ENCODE results near the gene NDUFA8.

The NDUFA8 gene

DNA sequence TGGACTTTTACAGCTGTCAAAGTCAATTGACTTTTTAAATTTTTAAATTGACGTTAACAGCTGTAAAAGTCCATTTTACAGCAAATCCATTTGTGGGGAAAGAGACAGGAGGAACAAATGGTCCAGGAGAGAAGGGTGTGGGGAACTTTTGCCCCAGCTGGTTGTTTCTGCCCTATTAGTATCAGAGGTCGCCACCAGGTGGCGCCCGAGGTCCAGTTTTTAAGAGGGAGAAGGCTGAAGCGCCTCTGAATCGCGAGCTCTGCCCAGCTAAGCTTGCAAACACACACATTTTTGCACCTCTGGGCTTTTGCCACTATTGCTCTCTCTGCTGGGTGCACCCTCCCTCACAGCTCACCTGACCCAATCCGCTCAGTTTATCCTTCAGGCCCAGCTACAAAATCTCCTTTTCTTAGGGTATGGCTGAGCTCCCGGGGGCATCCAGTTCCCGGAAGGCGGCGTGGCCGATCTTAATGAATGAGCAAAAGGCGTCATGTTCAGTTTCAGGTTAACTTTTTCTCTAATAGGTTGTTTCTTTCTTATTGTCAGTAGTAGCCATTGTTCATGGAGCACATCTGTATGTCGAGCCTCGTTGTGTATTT lies 60.2 kb downstream of the NDUFA8 start:
- DNase-seq (ENCODE audit: low read depth in 3 of 3): peak; percentile 58 to 68 (median 62)

DNA sequence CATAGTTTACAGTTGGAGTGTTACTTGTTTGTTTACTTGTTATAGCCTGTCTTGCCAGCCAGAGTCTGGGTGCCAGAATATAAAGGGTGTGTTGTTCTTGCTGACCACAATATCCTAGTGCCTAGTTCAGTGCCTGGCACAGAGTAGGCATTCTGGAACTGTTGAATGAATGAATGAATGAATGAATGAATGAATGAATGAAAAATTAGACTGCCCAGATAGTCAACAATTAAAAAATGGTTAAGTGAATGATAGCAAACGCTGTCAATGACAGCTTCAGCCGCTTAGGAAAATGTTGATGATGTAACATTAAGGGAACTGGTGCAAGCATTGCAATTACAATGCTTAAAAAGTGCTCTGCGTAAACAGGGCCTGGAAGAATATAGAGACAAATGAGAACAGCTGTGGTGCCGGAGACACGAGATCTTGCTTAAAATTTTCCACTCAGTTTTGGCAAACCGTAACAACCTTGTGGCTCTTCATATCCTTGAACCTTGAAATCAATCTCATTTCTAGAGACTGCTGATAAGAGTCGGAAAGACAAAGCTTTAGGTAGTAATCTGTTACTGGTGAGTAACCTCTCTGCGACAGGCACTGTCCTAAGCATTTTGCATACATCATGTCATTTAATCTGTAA lies 61.8 kb downstream of the NDUFA8 start:
- no peak for DNase-seq (ENCODE audit: low read depth in 3 of 3)

DNA sequence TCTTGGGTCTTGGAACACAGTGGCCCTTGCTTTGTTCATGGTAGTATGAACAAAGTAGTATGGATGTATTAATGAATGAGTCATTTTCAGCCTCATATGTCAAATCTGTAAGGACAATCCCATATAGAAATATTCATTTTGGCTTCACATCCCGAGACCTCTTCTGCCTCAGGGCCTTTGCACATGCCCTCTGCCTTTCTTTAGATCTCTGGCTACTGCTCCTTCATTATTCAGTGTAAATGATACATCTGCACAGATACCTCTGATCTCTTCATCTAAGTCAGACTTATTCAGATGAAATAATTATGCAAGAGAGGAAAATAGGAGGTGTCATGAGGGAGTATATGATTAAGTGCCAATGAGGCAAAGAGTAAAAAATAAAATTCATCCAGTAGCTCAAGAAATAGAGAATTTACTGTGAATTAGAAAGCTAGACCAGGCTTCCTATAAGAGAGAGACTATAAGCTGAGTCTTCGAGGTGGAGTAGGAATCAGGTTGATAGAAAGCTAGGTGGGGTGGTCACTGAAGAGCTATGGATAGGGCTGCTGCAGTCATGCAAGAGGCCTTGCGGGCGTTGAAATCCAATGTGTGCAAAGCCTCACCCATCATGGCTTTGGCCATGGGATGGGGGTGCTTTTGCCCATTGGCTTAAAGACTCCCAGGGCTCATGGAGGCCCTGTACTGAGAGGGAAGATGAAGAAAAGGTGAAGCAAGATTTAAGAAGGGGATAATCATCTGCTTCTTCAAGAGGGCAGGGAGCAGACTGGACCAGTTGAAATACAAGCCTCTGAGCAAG lies 62.8 kb downstream of the NDUFA8 start:
- DNase-seq (ENCODE audit: low read depth in 3 of 3): no peak

DNA sequence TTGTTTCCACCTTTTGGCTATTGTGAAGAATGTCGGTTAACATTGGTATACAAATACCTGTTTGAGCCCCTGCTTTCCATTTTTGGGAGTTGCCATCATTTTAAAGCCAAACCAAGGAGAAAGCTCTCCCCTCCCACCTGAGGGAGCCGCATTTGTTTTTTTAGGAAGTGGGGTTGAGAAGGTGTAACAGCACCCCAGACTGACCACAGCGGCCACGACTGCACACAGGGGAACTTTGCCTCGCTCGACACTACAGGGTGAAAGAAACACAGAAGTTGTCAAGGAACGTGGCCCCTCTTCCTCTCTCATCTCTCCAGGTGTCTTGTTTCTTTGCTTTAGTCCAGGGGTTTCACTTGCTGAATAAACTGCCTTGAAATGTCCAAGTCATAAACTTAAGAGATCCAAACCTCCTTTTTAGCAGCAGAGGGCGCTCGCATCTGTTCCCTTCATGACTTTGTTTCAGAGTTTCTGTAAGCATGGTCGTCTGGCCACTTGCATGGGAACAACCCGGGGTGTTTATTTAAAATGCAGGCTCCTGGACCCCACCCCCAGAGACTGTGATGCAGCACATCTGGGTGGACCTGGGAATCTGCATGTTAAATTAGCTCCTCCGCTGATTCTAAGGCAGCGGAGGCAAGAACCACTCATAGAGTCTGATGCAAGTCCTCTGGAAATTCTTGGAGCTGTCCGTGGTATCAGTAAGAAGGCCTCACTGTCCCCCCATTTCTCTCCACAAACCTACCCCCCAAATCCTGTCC lies 64.4 kb downstream of the NDUFA8 start:
- peak in 2 of 3 experiments; percentile 23 for DNase-seq (ENCODE audit: low read depth in 3 of 3)
